Loucy (cell line): ENCODE results near the gene ZNG1C.
"Not testable (repeated sequence)": the region's sequence is repeated elsewhere in the genome, so short reads cannot be mapped to it uniquely, and the experiment has no call there.

ENCODE experiments used
- H2AFZ ChIP-seq: fragments of 200-600 bp; sonication (generic); 2 replicates; pipeline ENCODE4 v1.6.0; 2016; ENCODE audit warnings: antibody characterized with exemption, mild to moderate bottlenecking, low read length, moderate library complexity
- H3F3A ChIP-seq: fragments of 200-600 bp; 2 replicates; pipeline ENCODE4 v1.6.0; 2016; ENCODE audit warnings: antibody characterized with exemption, low read depth, mild to moderate bottlenecking
- H3K27me3 ChIP-seq: fragments of 200-600 bp; sonication (generic); 2 replicates; pipeline ENCODE4 v1.6.1; 2014; ENCODE audit warnings: low read length, mild to moderate bottlenecking; ENCODE audit not compliant: insufficient read depth, poor library complexity, severe bottlenecking
- H3K36me3 ChIP-seq: fragments of 200-600 bp; sonication (generic); 2 replicates; pipeline ENCODE4 v1.6.1; 2016; ENCODE audit warnings: low read length; ENCODE audit not compliant: insufficient read depth
- H3K4me1 ChIP-seq: fragments of 200-600 bp; sonication (generic); 2 replicates; pipeline ENCODE4 v1.5.1; 2014; ENCODE audit warnings: low read length, mild to moderate bottlenecking; ENCODE audit not compliant: insufficient read depth, poor library complexity, severe bottlenecking
- H3K4me2 ChIP-seq: fragments of 200-600 bp; sonication (generic); 2 replicates; pipeline ENCODE4 v1.6.0; 2014; ENCODE audit warnings: antibody characterized with exemption, low read length, low read depth, mild to moderate bottlenecking; ENCODE audit not compliant: poor library complexity, severe bottlenecking
- H3K4me3 ChIP-seq: fragments of 200-600 bp; sonication (generic); 2 replicates; pipeline ENCODE4 v1.5.1; 2014; ENCODE audit warnings: low read length, mild to moderate bottlenecking, mixed read lengths; ENCODE audit not compliant: poor library complexity, severe bottlenecking
- H3K79me2 ChIP-seq: fragments of 200-600 bp; sonication (generic); 2 replicates; pipeline ENCODE4 v1.6.1; 2014; ENCODE audit warnings: low read length; ENCODE audit not compliant: insufficient read depth
- H3K9ac ChIP-seq: fragments of 200-600 bp; sonication (generic); 2 replicates; pipeline ENCODE4 v1.6.0; 2014; ENCODE audit warnings: mild to moderate bottlenecking, low read depth, low read length, moderate library complexity; ENCODE audit not compliant: poor library complexity, severe bottlenecking
- H3K9me2 ChIP-seq: fragments of 200-600 bp; sonication (generic); replicated peaks from 2 replicates; pipeline ENCODE4 v1.6.1; 2016; ENCODE audit warnings: low read depth, low read length, mixed read lengths
- H3K9me3 ChIP-seq: fragments of 200-600 bp; sonication (generic); 2 replicates; pipeline ENCODE4 v1.6.1; 2014; ENCODE audit warnings: mild to moderate bottlenecking, antibody characterized with exemption, low read length, low read depth; ENCODE audit not compliant: insufficient read depth
- H4K20me1 ChIP-seq: fragments of 200-600 bp; sonication (generic); 2 replicates; pipeline ENCODE4 v1.6.0; 2014; ENCODE audit warnings: antibody characterized with exemption, low read length, mild to moderate bottlenecking; ENCODE audit not compliant: insufficient read depth, poor library complexity, severe bottlenecking

ZNG1C gene

DNA sequence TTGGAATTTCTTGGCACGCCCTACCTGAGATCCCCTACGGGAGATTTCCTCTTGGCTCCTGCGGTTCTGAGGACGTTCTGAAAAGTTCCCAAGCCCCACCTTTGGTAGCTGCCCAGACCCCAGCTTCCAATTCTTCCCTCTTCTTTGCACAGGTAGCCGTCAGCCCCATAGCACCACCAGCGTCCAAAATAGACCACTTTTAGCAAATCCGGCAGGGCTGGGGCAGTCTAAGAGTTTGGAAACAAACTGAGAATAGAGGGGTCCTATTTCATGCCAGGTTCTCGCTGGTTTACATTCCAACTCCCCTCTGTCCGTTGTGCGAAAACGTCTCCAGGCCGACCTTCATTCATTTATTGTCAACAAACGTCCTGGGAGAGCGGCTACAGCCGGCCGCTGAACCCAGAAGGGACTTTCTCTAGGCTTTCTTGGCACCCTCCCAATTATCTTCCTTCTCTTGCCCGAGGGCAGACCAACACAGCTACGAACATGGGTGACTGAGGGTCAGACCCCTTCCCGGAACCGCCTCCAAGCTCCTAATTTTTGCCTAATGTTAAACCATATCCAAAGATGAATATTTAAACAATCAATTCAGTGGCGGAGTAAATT is 64.0 kb downstream of the ZNG1C start:
- not testable (repeated sequence) for H3K9me2 ChIP-seq, H3K36me3 ChIP-seq, H3K4me2 ChIP-seq, H2AFZ ChIP-seq, H3K27me3 ChIP-seq, H3K4me3 ChIP-seq, H3K4me1 ChIP-seq, H3K9me3 ChIP-seq, H3K9ac ChIP-seq, H3F3A ChIP-seq, H3K79me2 ChIP-seq, H4K20me1 ChIP-seq

DNA sequence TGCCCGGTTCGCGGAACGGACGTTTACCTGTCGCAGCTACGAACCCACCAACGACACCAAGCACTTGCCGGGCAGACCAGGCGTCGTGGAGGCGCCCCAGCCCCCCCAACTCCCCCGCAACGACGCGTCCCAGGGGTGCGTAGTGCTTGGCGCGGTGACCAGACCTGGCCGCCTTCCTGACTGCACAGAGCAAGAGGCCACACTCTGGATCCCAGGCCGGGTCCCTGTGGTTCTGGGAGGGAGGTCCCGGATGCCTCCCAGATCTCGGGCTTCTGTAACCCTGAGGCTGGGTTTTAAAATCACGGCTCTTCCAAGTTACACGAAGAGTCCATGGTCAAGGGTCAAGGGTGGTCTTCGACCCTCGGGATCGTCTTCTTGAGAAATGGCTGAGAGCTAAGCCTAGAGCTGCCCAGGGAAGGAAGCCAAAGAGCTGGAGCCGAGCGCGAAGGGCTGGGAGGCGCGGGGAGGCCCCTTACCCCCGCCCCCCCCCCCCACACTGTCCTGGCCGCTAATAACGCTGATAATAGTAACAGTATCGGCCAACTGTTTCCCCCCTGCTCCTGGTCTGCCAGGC is 64.7 kb downstream of the ZNG1C start:
- not testable (repeated sequence) for H3K79me2 ChIP-seq, H3K9ac ChIP-seq, H3K9me2 ChIP-seq, H3K27me3 ChIP-seq, H3F3A ChIP-seq, H2AFZ ChIP-seq, H3K9me3 ChIP-seq, H3K4me3 ChIP-seq, H3K4me1 ChIP-seq, H4K20me1 ChIP-seq, H3K4me2 ChIP-seq, H3K36me3 ChIP-seq

- not testable (repeated sequence) for H2AFZ ChIP-seq, H3K9ac ChIP-seq, H3K27me3 ChIP-seq, H4K20me1 ChIP-seq, H3K36me3 ChIP-seq, H3K4me2 ChIP-seq, H3K4me3 ChIP-seq, H3K9me2 ChIP-seq, H3K9me3 ChIP-seq, H3K4me1 ChIP-seq, H3K79me2 ChIP-seq, H3F3A ChIP-seq
These were observed 65.3 kb downstream of the ZNG1C start for GRCh38 chr9:68307127-68307526.

- H3K79me2 ChIP-seq, H3K27me3 ChIP-seq, H3K4me1 ChIP-seq, H2AFZ ChIP-seq, H3K9me2 ChIP-seq, H3K36me3 ChIP-seq, H4K20me1 ChIP-seq, H3K4me2 ChIP-seq, H3K9me3 ChIP-seq, H3K9ac ChIP-seq, H3K4me3 ChIP-seq, H3F3A ChIP-seq: not testable (repeated sequence)
These were observed 65.9 kb downstream of the ZNG1C start for GRCh38 chr9:68307654-68308053.

- H3K4me2 ChIP-seq, H3K27me3 ChIP-seq, H3F3A ChIP-seq, H4K20me1 ChIP-seq, H3K79me2 ChIP-seq, H2AFZ ChIP-seq, H3K9ac ChIP-seq, H3K9me2 ChIP-seq, H3K36me3 ChIP-seq, H3K4me3 ChIP-seq, H3K4me1 ChIP-seq, H3K9me3 ChIP-seq: not testable (repeated sequence)
These were observed 69.4 kb downstream of the ZNG1C start for GRCh38 chr9:68311208-68311607.

- H3K4me2 ChIP-seq, H3K4me3 ChIP-seq, H3K36me3 ChIP-seq, H3K27me3 ChIP-seq, H3K9me3 ChIP-seq, H3K9me2 ChIP-seq, H4K20me1 ChIP-seq, H3F3A ChIP-seq, H3K4me1 ChIP-seq, H3K79me2 ChIP-seq, H2AFZ ChIP-seq, H3K9ac ChIP-seq: not testable (repeated sequence)
These were observed 76.4 kb downstream of the ZNG1C start for GRCh38 chr9:68318209-68318608.

- H3K4me2 ChIP-seq, H3K9me2 ChIP-seq, H3K4me1 ChIP-seq, H3K4me3 ChIP-seq, H3K36me3 ChIP-seq, H3K79me2 ChIP-seq, H3K9me3 ChIP-seq, H4K20me1 ChIP-seq, H3F3A ChIP-seq, H2AFZ ChIP-seq, H3K9ac ChIP-seq, H3K27me3 ChIP-seq: not testable (repeated sequence)
These were observed 82.0 kb downstream of the ZNG1C start for GRCh38 chr9:68323749-68324148.
